ENCODE measurements around the gene LATS2. TPM values are rescaled to one million over a fixed set of nuclear protein-coding genes. Genes with fewer than 3 reads are reported as not detected.
A peak's percentile ranks its signal among the peaks of the same experiment; 100 is the strongest.

LATS2 gene
- total RNA-seq, 2 donors from 2014 or later = 6.8 to 7.2 TPM

- H3K27ac Mint-ChIP-seq = no peak overlapping the region
- ATAC-seq (replicated peaks in 1 of 2) (no peak), DNase-seq (no peak)
- H3K9me3 Mint-ChIP-seq = no peaks in the 10 kb centered on the region
- H3K4me1 Mint-ChIP-seq (ENCODE audit: low read depth) = peaks cover 9% of the 10 kb centered on the region
- H3K4me3 Mint-ChIP-seq = no peak overlapping the region
- H3K36me3 Mint-ChIP-seq (ENCODE audit: insufficient read depth in 2 of 2) = no peaks in the 10 kb centered on the region
- H3K27me3 Mint-ChIP-seq (ENCODE audit: low read depth) = peaks cover 19% of the 10 kb centered on the region
These were observed 18.6 kb upstream of the LATS2 start for GRCh38 chr13:21079761-21080592.

- no peaks in the 10 kb centered on the region for H3K9me3 Mint-ChIP-seq
- H3K36me3 Mint-ChIP-seq (ENCODE audit: insufficient read depth in 2 of 2) = no peaks in the 10 kb centered on the region
- no peak for ATAC-seq (replicated peaks in 1 of 2)
- peaks cover 26% of the 10 kb centered on the region for H3K27me3 Mint-ChIP-seq (ENCODE audit: low read depth)
- no peak for DNase-seq
- no peak overlapping the region for H3K27ac Mint-ChIP-seq
- H3K4me3 Mint-ChIP-seq = no peak overlapping the region
- peaks cover 17% of the 10 kb centered on the region for H3K4me1 Mint-ChIP-seq (ENCODE audit: low read depth)
These were observed 17.8 kb upstream of the LATS2 start for GRCh38 chr13:21079221-21079620.

- Mint-ChIP-seq H3K4me1 (ENCODE audit: low read depth) (peaks cover 19% of the 10 kb centered on the region), H3K27ac (no peak overlapping the region), H3K9me3 (no peaks in the 10 kb centered on the region), H3K36me3 (ENCODE audit: insufficient read depth in 2 of 2) (no peaks in the 10 kb centered on the region), H3K27me3 (ENCODE audit: low read depth) (peaks cover 27% of the 10 kb centered on the region), H3K4me3 (no peak overlapping the region)
- DNase-seq (no peak), ATAC-seq (replicated peaks in 1 of 2) (no peak)
These were observed 17.1 kb upstream of the LATS2 start for GRCh38 chr13:21078501-21078900.

- peak overlapping the region in 1 of 2 donors; percentile 53 for H3K4me3 Mint-ChIP-seq
- DNase-seq (no peak), ATAC-seq (replicated peaks in 1 of 2) (no peak)
- H3K9me3 Mint-ChIP-seq = no peaks in the 10 kb centered on the region
- H3K36me3 Mint-ChIP-seq (ENCODE audit: insufficient read depth in 2 of 2) = no peaks in the 10 kb centered on the region
- peaks cover 27% of the 10 kb centered on the region for H3K27me3 Mint-ChIP-seq (ENCODE audit: low read depth)
- peaks cover 19% of the 10 kb centered on the region for H3K4me1 Mint-ChIP-seq (ENCODE audit: low read depth)
- H3K27ac Mint-ChIP-seq = no peak overlapping the region
These were observed 16.5 kb upstream of the LATS2 start for GRCh38 chr13:21077788-21078353.

DNA sequence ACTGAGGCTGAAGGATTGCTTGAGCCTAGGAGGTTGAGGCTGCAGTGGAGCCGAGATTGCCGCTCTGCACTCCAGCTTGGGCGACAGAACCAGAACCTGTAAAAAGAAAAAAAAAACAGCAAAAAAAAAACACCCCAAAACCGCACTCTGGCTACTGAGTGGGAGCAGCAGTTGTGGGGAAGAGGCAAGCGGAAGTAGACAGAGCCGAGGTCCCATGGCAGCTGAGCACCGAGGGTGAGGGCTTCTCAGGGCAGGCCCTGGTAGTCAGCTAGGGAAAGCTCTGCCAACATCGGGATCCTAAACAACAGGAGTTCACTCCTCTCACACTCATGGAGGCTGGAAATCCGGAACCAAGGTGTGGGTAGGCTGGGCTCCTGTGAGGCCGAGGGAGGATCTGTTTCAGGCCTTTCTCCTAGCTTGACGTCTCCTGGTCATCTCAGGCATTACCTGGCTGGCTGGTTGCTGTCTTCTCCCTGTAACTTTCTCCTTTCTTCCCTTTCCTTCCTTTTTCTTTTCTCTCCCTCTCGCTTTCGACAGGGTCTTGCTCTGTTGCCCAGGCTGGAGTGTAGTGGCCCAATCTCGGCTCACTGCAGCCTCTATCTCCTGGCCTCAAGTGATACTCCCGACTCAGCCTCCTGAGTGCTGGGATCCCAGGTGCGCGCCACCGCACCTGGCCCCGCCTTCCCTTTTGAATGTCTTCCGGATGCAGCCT lies 15.8 kb upstream of the LATS2 start:
- peaks cover 20% of the 10 kb centered on the region for H3K4me1 Mint-ChIP-seq (ENCODE audit: low read depth)
- H3K4me3 Mint-ChIP-seq = peak overlapping the region in 1 of 2 donors; percentile 53
- H3K36me3 Mint-ChIP-seq (ENCODE audit: insufficient read depth in 2 of 2) = no peaks in the 10 kb centered on the region
- H3K27ac Mint-ChIP-seq = no peak overlapping the region
- ATAC-seq (replicated peaks in 1 of 2) (no peak), DNase-seq (no peak)
- no peaks in the 10 kb centered on the region for H3K9me3 Mint-ChIP-seq
- H3K27me3 Mint-ChIP-seq (ENCODE audit: low read depth) = peaks cover 27% of the 10 kb centered on the region

DNA sequence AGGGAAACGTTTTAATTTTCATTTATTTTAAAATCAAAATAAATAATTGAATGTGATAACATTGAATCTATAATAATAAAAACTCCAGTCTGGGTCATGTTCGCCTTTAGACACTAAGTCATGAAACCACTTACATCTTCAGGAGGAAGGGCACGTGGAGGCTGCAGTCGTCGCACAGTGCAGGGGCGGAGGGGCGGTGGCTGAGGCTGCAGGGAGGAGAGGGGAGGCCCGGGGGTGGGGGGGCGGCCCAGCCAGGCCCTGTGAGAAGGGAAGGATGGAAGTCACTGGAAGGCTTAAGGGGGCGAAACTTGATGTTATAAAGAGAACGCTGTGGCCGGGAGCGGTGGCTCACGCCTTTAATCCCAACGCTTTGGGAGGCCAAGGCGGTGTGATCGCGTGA lies 14.9 kb upstream of the LATS2 start:
- ATAC-seq (replicated peaks in 1 of 2) (no peak), DNase-seq (peak in 1 of 2 donors; percentile 7)
- H3K9me3 Mint-ChIP-seq = no peaks in the 10 kb centered on the region
- H3K4me1 Mint-ChIP-seq (ENCODE audit: low read depth) = peaks cover 30% of the 10 kb centered on the region
- no peak overlapping the region for H3K4me3 Mint-ChIP-seq
- no peak overlapping the region for H3K27ac Mint-ChIP-seq
- H3K36me3 Mint-ChIP-seq (ENCODE audit: insufficient read depth in 2 of 2) = peaks cover 0 to 1% of the 10 kb centered on the region in 2 donors
- peaks cover 27% of the 10 kb centered on the region for H3K27me3 Mint-ChIP-seq (ENCODE audit: low read depth)

GRCh38 chr13:21075379-21076249 lies 14.2 kb upstream of the LATS2 start:
- H3K36me3 Mint-ChIP-seq (ENCODE audit: insufficient read depth in 2 of 2) = peaks cover 0 to 1% of the 10 kb centered on the region in 2 donors
- peak overlapping the region; percentile 80 to 93 for H3K4me3 Mint-ChIP-seq
- peaks cover 27% of the 10 kb centered on the region for H3K27me3 Mint-ChIP-seq (ENCODE audit: low read depth)
- H3K4me1 Mint-ChIP-seq (ENCODE audit: low read depth) = peaks cover 33% of the 10 kb centered on the region
- peak overlapping the region; percentile 89 for H3K27ac Mint-ChIP-seq
- ATAC-seq (replicated peaks in 1 of 2) = peak; percentile 61 to 67
- peak; percentile 49 to 50 for DNase-seq
- no peaks in the 10 kb centered on the region for H3K9me3 Mint-ChIP-seq

GRCh38 chr13:21075011-21075378 lies 13.6 kb upstream of the LATS2 start:
- DNase-seq = peak; percentile 47 to 63
- peak overlapping the region; percentile 89 for H3K27ac Mint-ChIP-seq
- no peaks in the 10 kb centered on the region for H3K9me3 Mint-ChIP-seq
- H3K4me1 Mint-ChIP-seq (ENCODE audit: low read depth) = peaks cover 33% of the 10 kb centered on the region
- H3K4me3 Mint-ChIP-seq = peak overlapping the region; percentile 80 to 93
- peak; percentile 81 to 82 for ATAC-seq (replicated peaks in 1 of 2)
- peaks cover 0 to 1% of the 10 kb centered on the region in 2 donors for H3K36me3 Mint-ChIP-seq (ENCODE audit: insufficient read depth in 2 of 2)
- H3K27me3 Mint-ChIP-seq (ENCODE audit: low read depth) = peaks cover 27% of the 10 kb centered on the region

DNA sequence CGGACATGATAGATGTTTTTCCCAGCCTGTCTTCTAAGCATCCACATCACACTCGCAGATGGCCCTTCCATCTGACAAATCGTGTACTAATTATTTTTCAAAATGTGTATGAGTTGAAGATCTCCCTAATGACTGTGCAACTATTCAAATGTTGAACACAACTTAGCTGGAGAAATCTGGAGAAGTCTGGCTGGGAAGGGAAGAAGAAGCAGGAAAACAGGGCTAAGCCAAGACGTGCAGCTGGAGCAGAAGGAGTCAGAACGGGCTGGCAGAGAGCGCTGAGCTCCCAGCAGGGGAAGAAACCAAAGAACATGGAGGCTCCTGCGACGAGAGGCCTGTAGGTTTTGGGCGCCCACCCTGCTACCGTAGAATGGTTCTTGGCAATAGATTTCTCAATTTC lies 13.2 kb upstream of the LATS2 start:
- H3K36me3 Mint-ChIP-seq (ENCODE audit: insufficient read depth in 2 of 2) = peaks cover 0 to 1% of the 10 kb centered on the region in 2 donors
- H3K4me1 Mint-ChIP-seq (ENCODE audit: low read depth) = peaks cover 33% of the 10 kb centered on the region
- DNase-seq = no peak
- H3K4me3 Mint-ChIP-seq = peak overlapping the region; percentile 80 to 93
- peak overlapping the region; percentile 2 for H3K27ac Mint-ChIP-seq
- H3K9me3 Mint-ChIP-seq = no peaks in the 10 kb centered on the region
- H3K27me3 Mint-ChIP-seq (ENCODE audit: low read depth) = peaks cover 27% of the 10 kb centered on the region
- ATAC-seq (replicated peaks in 1 of 2) = no peak

GRCh38 chr13:21071924-21072323 lies 10.5 kb upstream of the LATS2 start:
- peaks cover 29% of the 10 kb centered on the region for H3K4me1 Mint-ChIP-seq (ENCODE audit: low read depth)
- H3K27ac Mint-ChIP-seq = no peak overlapping the region
- no peaks in the 10 kb centered on the region for H3K9me3 Mint-ChIP-seq
- H3K36me3 Mint-ChIP-seq (ENCODE audit: insufficient read depth in 2 of 2) = peaks cover 0 to 1% of the 10 kb centered on the region in 2 donors
- H3K27me3 Mint-ChIP-seq (ENCODE audit: low read depth) = peaks cover 14% of the 10 kb centered on the region
- DNase-seq (no peak), ATAC-seq (replicated peaks in 1 of 2) (no peak)
- peak overlapping the region in 1 of 2 donors; percentile 3 for H3K4me3 Mint-ChIP-seq

DNA sequence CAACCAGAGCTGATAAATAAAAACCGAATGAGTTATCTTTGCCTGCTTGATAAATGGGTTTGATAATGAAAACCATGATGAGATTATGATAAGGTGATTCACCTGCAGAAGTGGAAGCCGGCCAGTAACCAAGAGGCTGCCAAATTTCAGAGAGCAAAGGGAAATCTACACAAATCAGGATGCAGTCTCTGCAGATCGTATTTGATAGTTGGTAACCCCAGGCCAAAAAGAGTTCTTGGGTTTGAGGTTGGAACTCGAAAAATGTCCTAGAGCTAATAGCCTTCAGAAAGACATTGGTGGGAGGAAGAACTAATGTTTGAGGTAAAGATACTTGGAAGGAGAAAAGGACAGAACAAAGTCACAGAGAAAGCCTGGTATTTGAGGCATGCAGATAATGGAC lies 9.6 kb upstream of the LATS2 start:
- Mint-ChIP-seq H3K36me3 (ENCODE audit: insufficient read depth in 2 of 2) (peaks cover 0 to 1% of the 10 kb centered on the region in 2 donors), H3K4me3 (peak overlapping the region in 1 of 2 donors; percentile 2), H3K27me3 (ENCODE audit: low read depth) (peaks cover 14% of the 10 kb centered on the region), H3K27ac (no peak overlapping the region), H3K4me1 (ENCODE audit: low read depth) (peaks cover 29% of the 10 kb centered on the region), H3K9me3 (no peaks in the 10 kb centered on the region)
- no peak for DNase-seq
- no peak for ATAC-seq (replicated peaks in 1 of 2)

DNA sequence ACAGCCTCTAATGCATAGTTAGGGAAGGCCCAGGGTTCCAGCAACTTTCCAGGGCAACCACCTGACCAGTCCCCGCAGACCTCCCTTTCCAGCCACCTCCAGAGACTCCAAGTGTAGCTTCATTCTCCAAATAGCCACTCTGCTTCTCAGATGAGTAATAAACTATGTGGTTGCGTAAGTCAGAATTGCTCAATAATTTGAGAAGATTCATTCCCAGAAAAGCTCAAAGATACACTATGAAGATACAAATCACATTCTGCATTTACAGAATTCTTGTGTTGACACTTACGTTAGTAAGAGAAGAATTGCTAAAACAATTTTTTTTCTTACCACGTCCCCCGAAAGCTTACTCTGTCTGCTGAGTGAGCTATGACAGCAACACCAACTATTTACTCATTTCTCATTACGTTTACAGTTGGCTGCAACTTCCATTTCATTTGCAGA lies 8.2 kb upstream of the LATS2 start:
- Mint-ChIP-seq H3K36me3 (ENCODE audit: insufficient read depth in 2 of 2) (peaks cover 0 to 1% of the 10 kb centered on the region in 2 donors), H3K9me3 (no peaks in the 10 kb centered on the region), H3K4me3 (no peak overlapping the region), H3K27ac (peak overlapping the region; percentile 40), H3K27me3 (ENCODE audit: low read depth) (peaks cover 4% of the 10 kb centered on the region), H3K4me1 (ENCODE audit: low read depth) (peaks cover 20% of the 10 kb centered on the region)
- ATAC-seq (replicated peaks in 1 of 2) (peak; percentile 74 to 89), DNase-seq (no peak)

Measured in activated T-cell treated with anti-CD3 and anti-CD28 coated beads, Interleukin-2, amount 50 U/mL, for 72 hours (primary cell).